Caco-2 (cell line): ENCODE data around the gene MED12L. TPM values are rescaled to one million over a fixed set of nuclear protein-coding genes. Genes with fewer than 3 reads are reported as not detected.
A peak's percentile ranks its signal among the peaks of the same experiment; 100 is the strongest.

Source experiments
- BruUV-seq: library from RNA; stranded (reverse); fragments of 400-500 nt; replicated peaks from 2 replicates; lab custom pipeline; 2021; lab: Mats Ljungman, UMichigan
- CTCF ChIA-PET: fragments of 300-600 bp; sonication (Branson Sonifier 250); formaldehyde crosslinking; loops from one replicate; lab custom pipeline; 2022; ENCODE audit warnings: antibody characterized with exemption; lab: Charles Lee
- POLR2A ChIA-PET: fragments of 300-600 bp; sonication (Branson Sonifier 250); formaldehyde crosslinking; loops from one replicate; lab custom pipeline; 2022; ENCODE audit warnings: antibody characterized with exemption; lab: Charles Lee
- DNase-seq, 2 experiments: peaks; one replicate each; pipeline versions ENCODE4 v3.0.0 to v3.0.0-alpha.2; 2020 to 2022
- H3K27me3 ChIP-seq: replicated peaks from 2 replicates; pipeline ENCODE4 v1.6.0; 2011; ENCODE audit warnings: low read length; ENCODE audit not compliant: control insufficient read depth, insufficient read depth
- H3K36me3 ChIP-seq: 2 replicates; pipeline ENCODE4 v1.5.1; 2011; ENCODE audit warnings: low read length; ENCODE audit not compliant: control insufficient read depth, insufficient read depth
- H3K4me1 ChIP-seq: fragments of 250-450 bp; sonication (Bioruptor Pico); 2 replicates; pipeline ENCODE4 v1.5.1; 2020; ENCODE audit warnings: mild to moderate bottlenecking
- H3K4me3 ChIP-seq: 2 replicates; pipeline ENCODE4 v1.5.1; 2011; ENCODE audit warnings: low read depth, mild to moderate bottlenecking, control low read depth, low read length
- H3K9me3 ChIP-seq: fragments of 250-450 bp; sonication (Bioruptor Pico); 2 replicates; pipeline ENCODE4 v1.5.1; 2020; ENCODE audit warnings: mild to moderate bottlenecking, moderate library complexity
- H3K27ac Mint-ChIP-seq: one replicate; pipeline ENCODE4 v1.8.0; 2022; ENCODE audit warnings: mixed read lengths; ENCODE audit not compliant: unreplicated experiment
- H3K27me3 Mint-ChIP-seq: one replicate; pipeline ENCODE4 v1.8.0; 2022; ENCODE audit warnings: mixed read lengths; ENCODE audit not compliant: insufficient read depth, unreplicated experiment
- H3K36me3 Mint-ChIP-seq: one replicate; pipeline ENCODE4 v1.8.0; 2022; ENCODE audit warnings: mild to moderate bottlenecking, mixed read lengths; ENCODE audit not compliant: insufficient read depth, unreplicated experiment
- H3K4me1 Mint-ChIP-seq: one replicate; pipeline ENCODE4 v1.8.0; 2022; ENCODE audit warnings: low read depth, mixed read lengths; ENCODE audit not compliant: unreplicated experiment
- H3K4me3 Mint-ChIP-seq: one replicate; pipeline ENCODE4 v1.8.0; 2022; ENCODE audit warnings: mild to moderate bottlenecking, moderate library complexity, mixed read lengths; ENCODE audit not compliant: unreplicated experiment
- H3K9me3 Mint-ChIP-seq: one replicate; pipeline ENCODE4 v1.8.0; 2022; ENCODE audit warnings: mixed read lengths; ENCODE audit not compliant: unreplicated experiment
- CTCF ChIP-seq, 2 experiments: fragments of 200-600 bp in 1 of 2; IDR thresholded peaks; 1 replicate in 1 of 2; 2 replicates in 1 of 2; pipeline versions ENCODE4 v1.5.1 to v1.8.0; 2011 to 2022; ENCODE audit warnings: antibody characterized with exemption in 1 of 2, control low read depth in 1 of 2, inconsistent platforms in 1 of 2, low read depth in 1 of 2, low read length in 1 of 2, mild to moderate bottlenecking in 1 of 2, moderate library complexity in 1 of 2; ENCODE audit not compliant: insufficient read depth in 1 of 2, severe bottlenecking in 1 of 2, unreplicated experiment in 1 of 2
- intact Hi-C: fragments of 100-400 bp; cut with micrococcal nuclease; formaldehyde crosslinking; loops from one replicate; pipeline ENCODE4 v1.10.0; 2022; ENCODE audit not compliant: unreplicated experiment
- total RNA-seq: library from RNA; stranded (reverse); gene quantifications from 2 replicates; pipeline ENCODE4 v1.2.3, GENCODE V29; 2022

Gene MED12L
- total RNA-seq, 1 experiment from 2014 or later = 21.5 TPM

GRCh38 chr3:151107177-151107576 lies 21.7 kb downstream of the MED12L start:
- H3K9me3 ChIP-seq = no peaks in the 10 kb centered on the region
- no TSS peak for BruUV-seq
- Mint-ChIP-seq H3K4me1 (peaks cover 12% of the 10 kb centered on the region), H3K9me3 (no peaks in the 10 kb centered on the region), H3K27me3 (no peaks in the 10 kb centered on the region), H3K4me3 (peak overlapping the region; percentile 61), H3K36me3 (no peaks in the 10 kb centered on the region), H3K27ac (peak overlapping the region; percentile 74)
- CTCF ChIA-PET = interaction anchor here (0.7 to 1.0 kb wide), 4 partner anchors 21 to 1036 kb away, joined by 3 to 12 read pairs (median 4); no protein-coding TSS in a partner anchor
- no peaks in the 10 kb centered on the region for H3K27me3 ChIP-seq
- intact Hi-C loops = loop anchor here (1.0 to 2.0 kb wide), 2 partner anchors 21 to 40 kb away; no protein-coding TSS in a partner anchor
- TF ChIP-seq CTCF (IDR thresholded peaks at IDR 0.05; ENCODE audit: insufficient read depth in 1 of 2, low read depth in 1 of 2, low read length in 1 of 2, severe bottlenecking in 1 of 2, unreplicated experiment in 1 of 2) = no peak
- peaks cover 42% of the 10 kb centered on the region for H3K4me1 ChIP-seq
- DNase-seq = peak; percentile 65 to 66
- POLR2A ChIA-PET = no interaction called here
- no peak overlapping the region for H3K4me3 ChIP-seq
- H3K36me3 ChIP-seq = no peaks in the 10 kb centered on the region

DNA sequence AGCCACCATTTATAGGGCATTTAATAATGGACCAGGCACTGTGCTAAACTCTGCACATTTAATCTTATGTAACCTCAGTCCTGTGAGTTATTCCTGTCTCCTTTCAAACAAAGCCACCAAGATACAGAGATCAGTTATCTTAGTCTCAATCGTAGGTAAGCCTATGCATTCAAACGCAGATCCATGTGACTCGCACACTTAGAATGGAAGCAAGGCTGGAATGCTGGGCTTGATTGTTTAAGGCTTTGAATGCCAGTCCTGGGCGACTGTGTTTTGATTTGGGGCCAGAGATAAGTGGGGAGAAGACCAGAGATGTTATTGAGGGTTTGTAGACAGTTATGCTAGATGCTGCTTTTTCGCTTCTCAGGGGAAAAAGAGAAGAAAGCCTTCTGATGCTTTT lies 22.2 kb downstream of the MED12L start:
- Mint-ChIP-seq H3K36me3 (no peaks in the 10 kb centered on the region), H3K4me1 (peaks cover 12% of the 10 kb centered on the region), H3K27me3 (no peaks in the 10 kb centered on the region), H3K27ac (peak overlapping the region; percentile 74), H3K9me3 (no peaks in the 10 kb centered on the region), H3K4me3 (peak overlapping the region; percentile 61)
- CTCF ChIA-PET = interaction anchor here (0.8 to 1.0 kb wide), 2 partner anchors 21 to 1036 kb away, joined by 4 to 12 read pairs; no protein-coding TSS in a partner anchor
- no TSS peak for BruUV-seq
- peak; percentile 64 to 65 for DNase-seq
- POLR2A ChIA-PET = no interaction called here
- Histone ChIP-seq H3K27me3 (no peaks in the 10 kb centered on the region), H3K4me1 (peaks cover 42% of the 10 kb centered on the region), H3K36me3 (no peaks in the 10 kb centered on the region), H3K9me3 (no peaks in the 10 kb centered on the region), H3K4me3 (no peak overlapping the region)
- no peak for TF ChIP-seq CTCF (IDR thresholded peaks at IDR 0.05; ENCODE audit: insufficient read depth in 1 of 2, low read depth in 1 of 2, low read length in 1 of 2, severe bottlenecking in 1 of 2, unreplicated experiment in 1 of 2)
- intact Hi-C loops = loop anchor here (1.0 to 2.0 kb wide), 2 partner anchors 21 to 39 kb away; no protein-coding TSS in a partner anchor

- ChIA-PET POLR2A (no interaction called here), CTCF (no interaction called here)
- no TSS peak for BruUV-seq
- DNase-seq = no peak
- Histone ChIP-seq H3K4me1 (peaks cover 42% of the 10 kb centered on the region), H3K9me3 (no peaks in the 10 kb centered on the region), H3K4me3 (no peak overlapping the region), H3K36me3 (no peaks in the 10 kb centered on the region), H3K27me3 (no peaks in the 10 kb centered on the region)
- no peaks in the 10 kb centered on the region for H3K27me3 Mint-ChIP-seq
- peak overlapping the region; percentile 46 for H3K27ac Mint-ChIP-seq
- H3K4me1 Mint-ChIP-seq = peaks cover 12% of the 10 kb centered on the region
- no peak for TF ChIP-seq CTCF (IDR thresholded peaks at IDR 0.05; ENCODE audit: insufficient read depth in 1 of 2, low read depth in 1 of 2, low read length in 1 of 2, severe bottlenecking in 1 of 2, unreplicated experiment in 1 of 2)
- H3K36me3 Mint-ChIP-seq = no peaks in the 10 kb centered on the region
- intact Hi-C loops = no loop called here
- no peak overlapping the region for H3K4me3 Mint-ChIP-seq
- H3K9me3 Mint-ChIP-seq = no peaks in the 10 kb centered on the region
Observed at GRCh38 chr3:151109286-151109800, 23.9 kb downstream of the MED12L start.
